ENCODE results near the gene C4orf50. TPM values are rescaled to one million over a fixed set of nuclear protein-coding genes. Genes with fewer than 3 reads are reported as not detected.

Gene C4orf50
- total and polyA plus RNA-seq, 2 of the 8 experiments (the other 6 are each of a cell fraction or from before 2014, with no cell fraction given) = 0.08 to 0.22 TPM

GRCh38 chr4:6011686-6012085 lies 6.5 kb downstream of the C4orf50 start (continued):
- no peak for TF ChIP-seq TAF1 (IDR thresholded peaks at IDR 0.05; ENCODE audit: low read depth, low read length)
- TF ChIP-seq GTF2F1 (IDR thresholded peaks at IDR 0.05; ENCODE audit: borderline replicate concordance, low read depth, low read length) = no peak
- no peak for TF ChIP-seq KDM5A (IDR thresholded peaks at IDR 0.05; ENCODE audit: low read length)
- no peak for TF ChIP-seq KDM4A (IDR thresholded peaks at IDR 0.05; ENCODE audit: low read depth, low read length, severe bottlenecking)
- no peak for TF ChIP-seq SP1 (IDR thresholded peaks at IDR 0.05; ENCODE audit: low read depth, low read length)
- no peak for TF ChIP-seq TBP (IDR thresholded peaks at IDR 0.05; ENCODE audit: low read depth, low read length)
- no peak for TF ChIP-seq POU5F1 (IDR thresholded peaks at IDR 0.05; ENCODE audit: low read depth, low read length)

Measured in H1 (cell line).